DOHH2 (cell line): ENCODE data around the gene FOXN3.

ENCODE experiments used
- CTCF ChIP-seq: fragments of 200-600 bp; sonication (generic); IDR thresholded peaks from one replicate; pipeline ENCODE4 v1.5.1; 2014; ENCODE audit warnings: antibody characterized with exemption, mild to moderate bottlenecking, low read depth, low read length; ENCODE audit not compliant: poor library complexity, severe bottlenecking
- EZH2phosphoT487 ChIP-seq: fragments of 200-600 bp; sonication (generic); IDR thresholded peaks from 2 replicates; pipeline ENCODE4 v1.6.1; 2017; ENCODE audit warnings: borderline replicate concordance, mild to moderate bottlenecking, antibody characterized with exemption, low read length, moderate library complexity, mixed read lengths

GRCh38 chr14:89241934-89242651 lies 174.9 kb downstream of the FOXN3 start:
- TF ChIP-seq EZH2phosphoT487 (no peak), CTCF (no peak)
